SK-N-SH treated with all-trans-retinoic acid at 6 μM for 48 hours (cell line): ENCODE data around the gene THRAP3.

Source experiments
- ARNTL ChIP-seq: fragments of 450-650 bp; formaldehyde crosslinking; IDR thresholded peaks from 2 replicates; pipeline ENCODE4 v1.5.0; 2020; ENCODE audit warnings: low read depth, mild to moderate bottlenecking, moderate library complexity, borderline replicate concordance
- GLIS3 ChIP-seq: fragments of 250-450 bp; sonication (Bioruptor Pico); IDR thresholded peaks from 2 replicates; pipeline ENCODE4 v1.5.0; 2020; ENCODE audit warnings: mild to moderate bottlenecking, moderate library complexity
- RARB ChIP-seq: fragments of 250-450 bp; sonication (Bioruptor Pico); IDR thresholded peaks from 2 replicates; pipeline ENCODE4 v1.8.0; 2021; ENCODE audit warnings: mild to moderate bottlenecking, moderate library complexity
- ZFP3 ChIP-seq: fragments of 250-450 bp; sonication (Bioruptor Pico); IDR thresholded peaks from 2 replicates; pipeline ENCODE4 v1.5.0; 2020; ENCODE audit warnings: mild to moderate bottlenecking, moderate library complexity
- ZFP30 ChIP-seq: fragments of 450-650 bp; formaldehyde crosslinking; IDR thresholded peaks from 2 replicates; pipeline ENCODE4 v1.5.0; 2022; ENCODE audit warnings: mild to moderate bottlenecking, moderate library complexity
- TF ChIP-seq, protein P1 (sequence below): fragments of 250-450 bp; sonication (Bioruptor Pico); IDR thresholded peaks from 2 replicates; pipeline ENCODE4 v1.5.1; 2020; ENCODE audit warnings: low read depth, mild to moderate bottlenecking, moderate library complexity
- TF ChIP-seq, protein P2 (sequence below): fragments of 250-450 bp; sonication (Bioruptor Pico); IDR thresholded peaks from 2 replicates; pipeline ENCODE4 v1.8.0; 2020; ENCODE audit warnings: mild to moderate bottlenecking, moderate library complexity, borderline replicate concordance

DNA sequence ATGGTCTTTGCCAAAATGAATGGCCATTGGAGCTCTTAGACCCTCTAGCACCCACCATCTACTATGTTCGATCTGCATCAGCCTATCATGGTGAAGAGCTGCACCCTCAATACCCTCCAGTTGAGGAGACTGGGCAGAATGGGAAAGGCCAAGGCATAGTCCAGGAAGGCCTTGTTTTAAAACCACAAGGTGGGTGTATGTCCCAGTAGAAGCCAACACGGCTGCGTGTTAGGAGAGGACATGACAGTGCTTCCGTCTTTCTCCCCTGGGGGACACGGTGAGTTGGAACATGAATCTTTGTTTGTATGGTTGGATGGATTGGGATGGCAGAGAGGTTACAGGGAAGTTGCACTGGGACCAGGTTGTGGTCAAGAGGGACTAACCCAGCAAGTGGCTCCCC lies 63.4 kb downstream of the THRAP3 start:
- TF ChIP-seq ZFP3 (CRISPR knock-in tag) (no peak), GLIS3 (no peak), ZFP30 (CRISPR knock-in tag) (no peak), ARNTL (CRISPR knock-in tag) (no peak), RARB (CRISPR knock-in tag) (no peak)
- TF ChIP-seq, protein P1, sequence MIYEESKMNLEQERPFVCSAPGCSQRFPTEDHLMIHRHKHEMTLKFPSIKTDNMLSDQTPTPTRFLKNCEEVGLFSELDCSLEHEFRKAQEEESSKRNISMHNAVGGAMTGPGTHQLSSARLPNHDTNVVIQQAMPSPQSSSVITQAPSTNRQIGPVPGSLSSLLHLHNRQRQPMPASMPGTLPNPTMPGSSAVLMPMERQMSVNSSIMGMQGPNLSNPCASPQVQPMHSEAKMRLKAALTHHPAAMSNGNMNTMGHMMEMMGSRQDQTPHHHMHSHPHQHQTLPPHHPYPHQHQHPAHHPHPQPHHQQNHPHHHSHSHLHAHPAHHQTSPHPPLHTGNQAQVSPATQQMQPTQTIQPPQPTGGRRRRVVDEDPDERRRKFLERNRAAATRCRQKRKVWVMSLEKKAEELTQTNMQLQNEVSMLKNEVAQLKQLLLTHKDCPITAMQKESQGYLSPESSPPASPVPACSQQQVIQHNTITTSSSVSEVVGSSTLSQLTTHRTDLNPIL (CRISPR knock-in tag), result no peak
- TF ChIP-seq, protein P2, sequence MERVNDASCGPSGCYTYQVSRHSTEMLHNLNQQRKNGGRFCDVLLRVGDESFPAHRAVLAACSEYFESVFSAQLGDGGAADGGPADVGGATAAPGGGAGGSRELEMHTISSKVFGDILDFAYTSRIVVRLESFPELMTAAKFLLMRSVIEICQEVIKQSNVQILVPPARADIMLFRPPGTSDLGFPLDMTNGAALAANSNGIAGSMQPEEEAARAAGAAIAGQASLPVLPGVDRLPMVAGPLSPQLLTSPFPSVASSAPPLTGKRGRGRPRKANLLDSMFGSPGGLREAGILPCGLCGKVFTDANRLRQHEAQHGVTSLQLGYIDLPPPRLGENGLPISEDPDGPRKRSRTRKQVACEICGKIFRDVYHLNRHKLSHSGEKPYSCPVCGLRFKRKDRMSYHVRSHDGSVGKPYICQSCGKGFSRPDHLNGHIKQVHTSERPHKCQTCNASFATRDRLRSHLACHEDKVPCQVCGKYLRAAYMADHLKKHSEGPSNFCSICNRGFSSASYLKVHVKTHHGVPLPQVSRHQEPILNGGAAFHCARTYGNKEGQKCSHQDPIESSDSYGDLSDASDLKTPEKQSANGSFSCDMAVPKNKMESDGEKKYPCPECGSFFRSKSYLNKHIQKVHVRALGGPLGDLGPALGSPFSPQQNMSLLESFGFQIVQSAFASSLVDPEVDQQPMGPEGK (CRISPR knock-in tag), result no peak
